ENCODE data around the gene RALY.

DNA sequence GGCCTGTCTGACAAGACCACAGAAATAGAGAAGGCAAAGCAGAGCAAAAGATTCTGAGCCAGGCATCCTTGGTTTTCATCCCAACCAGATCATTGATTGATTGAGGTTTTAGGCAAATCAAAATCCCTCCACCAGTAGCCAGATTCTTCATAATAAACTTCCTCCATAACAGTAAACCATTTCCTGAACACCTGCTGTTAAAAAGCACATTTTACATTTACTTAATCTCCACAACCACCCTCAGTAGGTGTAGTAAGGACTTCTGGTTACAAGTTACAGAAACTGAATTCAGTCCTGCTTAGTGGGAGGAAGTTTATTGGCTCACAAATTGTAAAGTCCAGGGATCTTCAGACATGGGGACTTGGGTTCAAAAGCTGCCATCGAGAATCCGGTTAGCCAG, 90.1 kb downstream of the RALY start:
- TF ChIP-seq, protein P1, sequence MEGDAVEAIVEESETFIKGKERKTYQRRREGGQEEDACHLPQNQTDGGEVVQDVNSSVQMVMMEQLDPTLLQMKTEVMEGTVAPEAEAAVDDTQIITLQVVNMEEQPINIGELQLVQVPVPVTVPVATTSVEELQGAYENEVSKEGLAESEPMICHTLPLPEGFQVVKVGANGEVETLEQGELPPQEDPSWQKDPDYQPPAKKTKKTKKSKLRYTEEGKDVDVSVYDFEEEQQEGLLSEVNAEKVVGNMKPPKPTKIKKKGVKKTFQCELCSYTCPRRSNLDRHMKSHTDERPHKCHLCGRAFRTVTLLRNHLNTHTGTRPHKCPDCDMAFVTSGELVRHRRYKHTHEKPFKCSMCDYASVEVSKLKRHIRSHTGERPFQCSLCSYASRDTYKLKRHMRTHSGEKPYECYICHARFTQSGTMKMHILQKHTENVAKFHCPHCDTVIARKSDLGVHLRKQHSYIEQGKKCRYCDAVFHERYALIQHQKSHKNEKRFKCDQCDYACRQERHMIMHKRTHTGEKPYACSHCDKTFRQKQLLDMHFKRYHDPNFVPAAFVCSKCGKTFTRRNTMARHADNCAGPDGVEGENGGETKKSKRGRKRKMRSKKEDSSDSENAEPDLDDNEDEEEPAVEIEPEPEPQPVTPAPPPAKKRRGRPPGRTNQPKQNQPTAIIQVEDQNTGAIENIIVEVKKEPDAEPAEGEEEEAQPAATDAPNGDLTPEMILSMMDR (IDR thresholded peaks at IDR 0.05; ENCODE audit: low read depth, low read length, poor library complexity, severe bottlenecking) = no peak
- no peak for TF ChIP-seq EZH2phosphoT487 (IDR thresholded peaks at IDR 0.05; ENCODE audit: borderline replicate concordance, low read length)

Data from DOHH2 (cell line).